EL (cell line): Measurements from ENCODE around the gene PLXNA2.
A peak's percentile ranks its signal among the peaks of the same experiment; 100 is the strongest.

Experiments used
- DNase-seq: peaks from one replicate; pipeline ENCODE4 v3.0.0-alpha.2; 2016

Gene PLXNA2

DNA sequence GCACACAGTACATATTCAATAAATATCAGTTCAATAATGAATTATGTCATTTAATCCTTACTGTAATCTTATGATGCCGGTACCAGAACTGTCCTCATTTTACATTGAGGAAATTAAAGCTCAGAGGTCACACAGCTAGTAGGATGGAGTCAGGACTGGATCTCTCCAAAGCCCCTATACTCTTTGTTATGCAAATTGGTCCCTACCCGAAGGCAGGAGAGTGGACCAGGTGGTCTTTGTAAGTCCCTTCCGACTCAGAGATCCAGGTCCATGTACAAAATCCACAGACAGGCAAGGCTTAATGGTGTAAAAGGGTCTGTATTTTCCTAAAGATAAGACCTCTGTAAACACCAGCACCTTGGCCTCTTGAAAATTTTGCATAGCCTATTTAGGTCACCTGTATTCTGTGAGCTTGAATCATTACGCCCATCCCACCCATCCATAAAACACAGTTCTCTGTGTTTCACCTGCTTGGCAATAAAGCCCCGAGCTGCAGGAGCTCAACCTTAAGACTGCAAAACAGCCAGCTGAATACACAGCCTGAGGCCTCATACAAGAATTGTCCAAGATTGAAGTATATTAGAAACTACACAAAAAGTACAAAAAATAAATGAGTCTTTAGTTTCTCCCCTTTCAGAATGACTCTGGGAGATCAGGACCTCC, 41.7 kb downstream of the PLXNA2 start:
- DNase-seq = no peak

DNA sequence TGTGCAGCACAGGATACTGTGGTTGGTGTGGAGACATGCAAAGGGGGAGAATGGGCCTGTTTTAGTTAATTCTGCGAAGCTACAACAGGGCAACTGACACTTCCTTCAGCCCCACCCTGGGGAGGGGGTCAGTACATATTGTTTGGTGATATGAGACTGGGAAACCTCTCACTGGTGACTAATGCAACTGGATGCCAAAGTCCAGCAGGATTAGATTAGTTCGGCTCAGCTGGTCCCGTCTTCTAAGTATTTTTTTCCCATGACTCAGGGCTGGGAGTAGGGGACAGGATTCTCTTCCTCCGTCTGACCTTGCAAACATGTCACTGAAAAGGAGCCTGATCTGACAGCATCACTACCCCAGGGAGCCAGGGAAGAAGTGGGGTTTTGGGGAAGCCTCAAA, 43.0 kb downstream of the PLXNA2 start:
- peak; percentile 97 for DNase-seq

DNA sequence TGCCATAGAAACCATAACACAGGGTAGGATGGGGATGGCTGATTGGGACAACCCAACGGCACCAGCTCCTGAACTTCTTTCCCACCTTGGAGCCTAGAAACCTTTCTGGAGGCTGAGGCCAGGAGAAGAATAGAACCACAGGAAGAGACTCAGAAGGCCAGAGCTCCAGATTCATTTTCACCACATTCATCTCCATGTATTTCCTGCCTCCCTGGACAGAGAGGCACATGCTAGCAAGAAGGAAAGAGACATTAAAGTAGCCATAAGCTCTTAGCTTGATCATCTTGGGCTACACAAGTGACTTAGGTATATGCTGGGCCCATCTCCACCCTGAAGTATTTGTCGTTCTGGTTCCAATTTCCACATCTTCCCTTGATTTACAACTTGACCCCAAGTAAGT, 44.1 kb downstream of the PLXNA2 start:
- DNase-seq = no peak

DNA sequence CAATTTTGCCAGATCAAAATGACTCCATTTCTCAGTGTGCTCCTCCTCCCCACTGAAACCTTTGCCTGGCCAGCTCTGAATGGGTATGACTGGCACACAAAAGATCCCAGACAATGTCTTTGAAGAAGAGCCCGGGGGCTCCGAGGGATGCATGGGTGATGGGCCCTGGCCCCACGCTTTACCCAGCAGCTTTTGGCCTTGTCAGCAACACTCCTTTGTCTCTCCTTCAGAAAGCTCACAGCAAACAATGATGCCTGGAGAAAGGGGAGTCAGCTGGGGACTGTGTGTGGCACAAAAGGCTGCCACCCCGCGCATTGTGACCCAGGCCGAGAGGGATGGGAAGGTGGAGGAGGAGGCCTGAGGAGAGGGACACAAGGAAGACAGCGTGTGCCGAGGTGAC, 45.9 kb downstream of the PLXNA2 start:
- DNase-seq = no peak

DNA sequence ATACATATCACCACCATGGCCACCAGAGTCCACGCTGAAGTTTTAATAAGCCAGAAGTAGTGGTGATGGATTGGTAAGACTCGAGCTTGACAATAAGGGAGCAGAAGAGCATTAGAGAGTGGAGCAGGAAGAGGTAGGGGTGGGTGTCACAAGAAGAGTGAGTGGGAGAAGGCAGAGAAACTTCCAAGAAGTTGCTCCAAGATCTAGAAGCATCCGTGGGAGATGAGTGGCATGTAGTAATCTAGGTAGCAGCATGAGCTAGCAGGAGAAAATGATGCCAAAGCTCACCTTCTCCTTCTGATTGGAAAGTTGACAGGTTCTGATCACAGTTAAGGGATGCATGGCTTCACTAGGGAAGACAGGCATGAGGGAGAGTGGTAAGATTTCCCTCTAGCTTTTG, 49.2 kb downstream of the PLXNA2 start:
- no peak for DNase-seq

DNA sequence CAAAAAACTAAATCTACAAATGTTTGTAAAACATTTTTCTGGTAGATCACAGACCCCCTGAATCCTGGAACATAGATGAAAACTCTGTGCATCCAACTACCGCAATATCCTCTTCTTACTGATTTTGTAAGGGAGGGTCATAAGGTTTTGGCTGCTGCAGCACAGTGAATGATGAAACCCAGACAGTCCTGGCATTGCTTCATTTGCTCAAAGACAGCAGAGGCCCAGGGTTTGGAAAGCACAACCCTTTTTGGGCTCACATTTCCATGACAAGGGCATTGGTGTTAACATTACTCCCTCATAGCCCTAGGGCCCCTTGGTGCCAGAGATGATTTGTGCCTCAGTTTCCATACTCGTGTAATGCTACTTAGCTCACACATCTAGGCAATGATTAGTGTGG, 51.2 kb downstream of the PLXNA2 start:
- DNase-seq = no peak

DNA sequence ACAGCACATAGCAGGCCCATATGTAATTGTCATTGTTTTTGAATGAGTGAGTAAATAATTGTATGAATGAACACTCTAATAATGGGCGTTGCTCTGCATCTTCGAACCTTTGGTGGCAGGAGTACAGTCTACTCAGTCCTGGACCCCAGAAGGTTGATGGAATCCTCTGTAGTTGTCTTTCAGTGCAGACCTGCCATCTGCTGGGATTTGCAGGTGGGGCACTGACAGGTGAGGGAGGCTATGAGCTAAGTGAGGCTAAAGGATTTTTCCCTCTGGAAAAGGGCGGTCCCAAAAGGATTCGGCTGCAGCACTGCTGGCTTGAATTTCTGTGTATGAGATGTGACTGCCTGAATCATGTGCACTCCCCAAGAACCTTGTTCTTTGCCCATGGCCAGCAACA, 53.4 kb downstream of the PLXNA2 start:
- no peak for DNase-seq

DNA sequence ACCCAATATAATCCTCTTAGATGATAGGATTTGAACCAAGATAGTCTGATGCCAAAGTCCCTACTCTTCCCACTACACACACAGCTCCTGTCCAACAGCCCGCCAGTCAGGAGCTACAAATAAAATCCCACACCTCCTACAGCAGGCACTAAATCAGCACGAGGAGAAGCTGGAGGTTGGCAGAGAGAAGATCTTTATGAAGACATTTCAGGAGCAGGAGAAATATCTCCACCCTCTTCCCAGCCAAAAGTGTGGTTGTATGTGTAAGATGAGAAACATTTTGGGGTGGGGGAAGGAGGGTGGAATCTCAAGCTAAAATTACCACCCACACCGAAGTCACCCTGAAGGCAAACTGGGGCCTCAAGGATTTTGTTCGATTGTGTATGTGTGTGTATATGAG, 54.5 kb downstream of the PLXNA2 start:
- DNase-seq = peak; percentile 35

DNA sequence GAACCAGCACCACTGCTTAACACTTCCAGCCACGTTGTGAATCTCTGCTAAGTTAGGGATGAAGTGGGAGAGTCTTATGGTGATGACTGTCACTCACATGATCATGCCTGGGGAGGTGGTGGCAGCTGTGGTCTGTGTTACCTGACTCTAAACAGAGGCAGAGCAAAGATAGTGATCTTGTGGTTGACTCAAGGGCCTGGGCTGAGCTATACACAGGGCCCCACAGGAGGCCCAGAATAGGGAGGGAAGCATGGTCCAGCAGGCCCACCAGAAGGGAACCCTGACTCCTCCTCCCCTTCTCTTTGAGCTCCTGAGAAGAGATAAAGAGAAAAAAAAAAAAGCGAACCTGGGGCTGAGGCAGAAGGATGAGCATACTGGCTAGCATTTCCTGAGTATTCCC, 55.0 kb downstream of the PLXNA2 start:
- DNase-seq = peak; percentile 32

DNA sequence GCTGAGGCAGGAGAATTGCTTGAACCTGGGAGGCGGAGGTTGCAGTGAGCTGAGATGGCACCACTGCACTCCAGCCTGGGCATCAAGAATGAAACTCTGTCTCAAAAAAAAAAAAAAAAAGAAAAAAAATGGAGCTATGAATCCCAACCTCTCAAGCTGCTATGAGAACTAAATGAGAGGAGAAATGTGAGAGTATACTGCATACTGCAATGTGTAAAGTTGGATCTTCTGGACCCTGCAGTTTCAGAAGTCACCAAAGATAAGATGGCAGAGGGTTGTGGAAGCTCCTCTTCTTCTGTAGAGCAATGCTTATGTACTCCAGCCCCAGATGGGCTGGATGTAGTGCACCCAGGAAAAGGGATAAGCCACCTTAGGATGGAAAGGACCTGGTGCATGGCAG, 55.6 kb downstream of the PLXNA2 start:
- DNase-seq = no peak

DNA sequence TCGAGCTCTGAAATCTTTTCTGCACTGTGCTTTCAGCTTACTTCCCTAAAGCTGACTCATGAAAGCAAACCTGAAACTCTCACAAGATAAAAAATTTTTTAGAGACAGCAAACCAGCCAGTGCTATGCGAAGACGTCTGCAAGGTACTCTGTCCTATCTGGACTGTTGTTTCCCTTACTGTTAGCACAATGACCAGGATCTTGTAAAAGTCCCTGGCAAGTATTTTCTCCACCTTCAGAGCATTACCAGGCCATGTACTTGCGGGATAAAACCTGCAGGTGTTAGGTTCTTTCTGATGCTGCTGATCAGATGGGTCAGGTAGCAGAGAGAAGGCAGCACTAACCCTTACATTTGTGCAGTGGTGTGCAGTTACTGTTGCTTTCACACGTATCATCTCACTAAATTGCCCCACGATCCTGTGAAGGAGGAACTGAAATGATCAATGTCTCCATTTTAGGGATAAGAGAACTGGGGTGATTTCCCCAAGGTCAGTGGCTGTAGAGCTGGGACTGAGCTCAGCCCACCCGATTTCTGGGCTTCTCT, 56.6 kb downstream of the PLXNA2 start:
- DNase-seq = no peak

DNA sequence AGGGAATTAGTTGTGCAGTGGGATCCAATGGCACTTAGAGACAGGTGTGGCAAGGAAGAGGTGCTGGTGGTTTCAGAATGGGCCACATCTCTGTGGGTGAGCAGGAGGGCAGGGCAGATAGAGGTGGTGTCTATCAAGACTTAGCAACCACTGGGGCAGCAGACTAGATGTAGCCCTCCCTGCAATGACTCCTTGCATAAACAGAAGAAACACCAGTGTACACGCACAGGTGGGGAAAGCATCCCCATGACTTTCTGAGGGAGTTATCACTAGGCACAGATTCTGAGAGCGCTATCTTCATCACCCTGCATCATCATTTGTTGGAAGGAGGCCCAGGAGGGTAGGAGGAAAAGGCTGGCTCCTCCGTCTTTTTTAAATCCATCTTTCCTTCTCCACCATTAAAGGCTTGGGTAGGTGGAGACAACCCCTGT, 58.4 kb downstream of the PLXNA2 start:
- peak; percentile 25 for DNase-seq

DNA sequence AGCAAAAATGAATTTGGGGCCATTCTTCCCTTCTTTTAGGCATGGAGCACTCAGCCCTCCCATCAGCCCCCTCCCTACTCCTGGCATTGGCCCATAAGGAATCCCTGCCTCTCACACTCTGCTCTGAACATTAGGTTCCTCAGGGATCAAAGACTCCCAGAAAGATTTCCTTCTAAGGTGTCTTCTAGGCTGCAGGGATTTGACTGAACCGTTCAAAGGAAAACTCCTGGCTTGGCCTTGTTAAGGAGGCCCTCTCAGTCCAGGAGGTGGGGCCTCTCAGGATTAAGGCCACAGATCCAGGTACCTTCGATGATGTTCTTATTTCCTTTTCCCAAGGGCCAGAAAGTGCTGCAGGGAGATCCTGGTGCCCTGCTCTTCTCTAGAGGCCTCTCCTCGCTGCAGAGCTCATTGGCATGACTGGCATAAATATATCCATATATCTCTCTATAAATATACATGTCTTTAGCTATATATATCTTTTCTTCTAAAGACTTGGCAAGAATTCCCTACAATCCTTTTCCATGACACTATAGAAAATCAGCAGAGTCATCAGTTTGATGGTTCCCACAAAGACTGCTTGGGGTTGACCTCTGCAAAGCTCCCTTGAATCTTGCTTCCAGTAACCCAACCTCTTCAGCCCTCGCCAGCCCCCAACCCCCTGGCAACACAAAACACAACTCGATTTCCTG, 59.1 kb downstream of the PLXNA2 start:
- DNase-seq = peak; percentile 67

DNA sequence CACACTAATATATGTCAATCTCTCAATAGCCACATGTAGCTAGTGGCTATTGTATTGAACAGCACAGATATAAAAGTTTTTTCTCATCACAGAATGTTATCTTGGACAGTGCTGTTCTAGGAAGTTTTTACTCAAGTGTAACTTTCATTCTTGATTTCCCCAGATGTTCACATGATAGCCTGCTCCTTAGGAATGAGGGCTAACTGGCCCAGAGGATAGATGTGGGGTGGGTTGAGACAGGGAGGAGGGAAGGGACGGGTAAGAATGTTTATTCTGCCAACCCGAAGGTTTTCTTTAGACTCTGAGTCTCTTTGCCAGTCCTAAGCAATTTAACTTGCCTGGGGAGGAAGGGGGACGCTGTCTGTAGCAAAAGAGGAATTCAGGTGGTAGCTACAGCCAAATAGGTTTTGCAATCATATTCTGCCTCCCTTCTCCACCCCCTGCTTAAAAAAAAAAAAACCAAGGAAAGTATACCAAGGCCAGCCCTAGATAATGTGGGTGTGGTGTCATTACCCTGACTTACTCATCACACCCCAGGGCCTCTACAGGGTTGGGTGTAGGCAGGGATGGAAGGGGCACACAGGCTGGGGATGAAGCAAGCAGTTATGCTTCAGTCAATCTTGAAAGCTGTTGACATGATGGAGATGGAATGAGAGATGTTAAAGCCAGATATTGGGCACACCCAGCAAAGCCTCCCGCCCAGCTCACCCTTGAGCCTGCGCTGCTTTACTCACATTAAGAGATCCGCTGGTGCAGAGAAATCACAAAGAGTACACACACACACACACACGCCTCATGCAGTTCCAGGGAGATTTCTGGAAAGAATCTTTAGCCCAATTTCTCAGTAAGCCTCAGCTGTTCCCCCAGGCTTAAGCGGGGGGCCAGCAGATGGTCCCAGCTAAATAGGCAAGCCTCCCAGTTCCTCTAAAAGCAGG, 59.9 kb downstream of the PLXNA2 start:
- DNase-seq = peak; percentile 98

DNA sequence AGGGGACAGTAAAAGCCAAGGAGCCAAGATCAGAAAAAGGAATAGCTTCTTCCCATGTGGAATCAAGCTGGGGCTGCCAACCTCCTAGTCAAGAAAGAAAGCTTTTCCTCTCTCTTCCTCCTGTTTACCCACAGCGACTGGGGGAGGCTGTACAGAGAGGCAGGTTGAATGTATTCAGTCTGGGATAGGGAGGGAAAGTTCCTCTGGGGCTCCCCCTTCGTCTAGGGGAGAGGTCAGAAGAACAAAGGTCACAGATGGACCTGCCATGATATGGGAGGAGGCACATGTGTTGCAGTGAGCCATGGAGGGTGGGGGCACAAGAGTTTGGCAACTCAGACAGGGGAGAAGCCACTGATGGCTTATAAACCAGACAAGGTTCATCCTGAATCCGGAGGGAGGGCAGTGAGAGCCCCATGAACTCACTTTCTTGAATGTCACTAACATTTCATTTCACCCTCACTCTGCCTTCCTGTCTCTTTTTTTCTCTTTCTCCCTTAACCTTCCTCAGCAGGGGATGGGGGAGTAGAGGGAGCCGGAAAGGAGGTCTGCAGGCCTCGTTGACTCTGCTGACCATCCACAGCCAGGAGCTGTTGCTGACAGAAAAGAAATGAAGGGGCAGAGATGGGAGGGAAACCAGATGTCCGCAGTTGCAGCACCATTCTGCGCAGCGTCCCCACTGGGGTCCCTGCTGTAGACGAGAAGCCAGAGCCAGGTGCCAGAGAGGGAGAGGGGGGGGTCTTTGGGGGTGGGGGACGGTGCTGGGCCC, 61.1 kb downstream of the PLXNA2 start:
- no peak for DNase-seq

DNA sequence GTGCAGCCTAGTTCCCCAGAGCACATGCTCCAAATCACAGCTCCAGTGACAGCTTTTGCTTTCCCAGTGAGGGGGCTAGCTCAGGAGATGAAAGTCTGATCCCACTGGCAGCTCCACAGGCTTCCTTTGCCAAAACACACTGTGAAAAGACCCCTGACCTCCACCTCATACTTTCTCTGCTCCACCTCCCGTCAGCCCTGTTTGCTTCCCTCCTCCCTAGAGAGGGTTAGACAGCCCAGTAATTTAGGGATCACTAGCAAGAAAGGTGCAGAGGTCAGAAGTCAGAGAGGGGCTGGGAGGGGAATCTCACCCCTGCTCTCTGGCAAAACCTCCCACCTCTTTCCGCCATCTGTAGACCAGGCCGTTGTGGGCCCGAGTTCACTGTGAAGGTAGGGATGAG, 62.8 kb downstream of the PLXNA2 start:
- DNase-seq = no peak

DNA sequence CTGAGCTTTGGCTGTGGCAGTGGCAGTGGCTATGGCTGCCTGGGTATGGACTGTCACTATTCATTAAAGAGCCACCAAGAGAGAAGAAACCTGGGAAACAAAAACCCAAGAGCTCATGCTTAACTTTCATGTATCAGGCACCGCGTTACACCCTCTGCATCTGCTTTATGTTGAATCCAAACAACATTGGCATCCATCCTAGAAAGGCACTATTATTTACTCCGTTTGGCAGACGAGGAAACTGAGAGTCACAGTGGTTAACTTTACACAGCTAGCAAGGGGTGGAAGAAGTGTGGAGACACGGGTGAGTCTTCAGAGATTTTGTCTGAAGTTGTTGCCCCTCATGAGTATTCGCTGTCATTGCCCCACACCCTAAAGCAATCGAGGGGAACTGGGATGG, 63.8 kb downstream of the PLXNA2 start:
- no peak for DNase-seq

DNA sequence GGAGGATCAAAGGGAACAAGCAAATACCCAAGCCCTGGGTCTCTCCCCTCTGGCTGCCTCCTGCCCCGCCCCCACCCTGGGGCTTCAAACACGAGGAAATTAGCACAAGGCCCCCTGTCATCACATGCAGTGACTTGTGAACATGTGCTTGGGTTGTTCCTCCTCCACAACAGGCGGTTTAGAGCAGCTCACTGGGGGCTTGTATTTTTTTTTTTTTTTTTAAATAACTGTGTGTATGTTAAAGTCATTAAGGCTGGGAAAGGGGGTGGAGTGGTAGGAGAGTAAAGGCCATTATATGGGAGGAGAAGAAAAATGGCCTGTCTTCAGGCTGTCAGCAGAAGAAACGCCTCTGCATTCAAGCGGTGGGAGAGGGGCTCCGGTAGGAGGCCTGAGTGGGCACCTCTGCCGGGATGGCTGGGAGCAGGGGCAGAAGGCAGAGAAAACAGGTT, 64.2 kb downstream of the PLXNA2 start:
- no peak for DNase-seq

DNA sequence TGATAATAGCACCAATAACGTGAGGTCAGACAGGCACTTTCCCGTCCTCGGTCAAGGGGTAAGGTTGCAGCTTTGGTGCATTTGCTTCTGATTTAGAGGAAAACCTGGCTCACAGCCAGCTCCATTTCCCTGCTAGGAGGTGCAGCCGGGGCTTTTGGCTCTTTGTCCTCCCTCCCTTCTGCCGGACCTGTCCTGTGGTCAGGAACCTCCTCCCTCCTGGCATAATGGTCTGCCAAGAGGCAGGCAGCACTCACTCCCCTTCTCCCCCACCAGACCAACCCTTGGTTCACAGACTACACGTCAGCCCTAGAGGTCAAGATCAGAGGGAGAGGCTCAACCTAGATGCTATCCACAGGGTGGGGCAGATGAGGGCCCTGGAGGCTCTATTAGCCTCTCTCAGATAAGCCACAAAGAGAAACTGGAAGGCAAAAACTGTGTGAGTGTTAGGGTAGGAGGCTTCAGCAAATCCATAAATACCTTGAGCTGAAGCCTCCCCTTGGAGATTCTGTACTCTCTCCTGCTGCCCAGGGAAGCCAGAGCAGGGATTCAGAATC, 64.8 kb downstream of the PLXNA2 start:
- no peak for DNase-seq

DNA sequence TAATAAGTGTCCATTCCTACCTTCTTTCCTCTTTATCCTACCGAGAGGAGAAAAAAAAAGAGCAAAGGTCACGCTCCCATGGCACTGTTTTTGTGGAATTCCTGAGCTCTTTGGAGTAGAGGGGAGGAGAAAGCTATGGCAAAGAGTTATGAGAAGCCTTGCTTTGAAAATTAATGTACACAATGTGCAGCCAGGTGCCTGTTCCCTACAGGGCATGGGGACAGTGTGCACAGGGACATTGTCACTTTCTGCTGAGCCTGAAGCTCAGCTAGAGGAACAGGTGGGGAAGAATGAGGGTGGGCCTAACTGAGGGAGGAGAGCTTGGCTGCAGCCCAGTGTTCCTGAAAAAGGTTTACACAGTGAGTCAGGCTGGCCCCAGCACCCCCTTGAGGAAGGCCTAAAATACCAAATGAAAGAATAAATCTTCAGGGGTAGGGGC, 66.1 kb downstream of the PLXNA2 start:
- DNase-seq = peak; percentile 24

DNA sequence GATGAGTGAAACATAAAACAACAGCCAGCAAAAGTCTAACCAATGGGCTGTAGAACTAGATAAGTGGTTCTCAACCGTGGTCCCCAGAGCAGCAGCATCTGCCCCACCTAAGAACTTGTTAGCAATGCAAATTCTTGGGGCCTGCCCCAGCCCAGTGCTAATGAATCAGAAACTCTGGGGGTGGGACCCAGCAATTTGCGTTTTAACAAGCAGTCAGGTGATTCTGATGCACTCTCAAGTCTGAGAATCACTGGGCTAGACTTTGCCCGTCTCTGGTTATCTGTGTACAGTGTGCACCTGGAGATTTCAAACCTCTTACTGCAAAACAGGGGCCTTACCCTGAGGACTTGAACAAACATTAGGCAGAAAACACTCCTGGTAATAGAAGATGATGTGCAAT, 66.5 kb downstream of the PLXNA2 start:
- no peak for DNase-seq

DNA sequence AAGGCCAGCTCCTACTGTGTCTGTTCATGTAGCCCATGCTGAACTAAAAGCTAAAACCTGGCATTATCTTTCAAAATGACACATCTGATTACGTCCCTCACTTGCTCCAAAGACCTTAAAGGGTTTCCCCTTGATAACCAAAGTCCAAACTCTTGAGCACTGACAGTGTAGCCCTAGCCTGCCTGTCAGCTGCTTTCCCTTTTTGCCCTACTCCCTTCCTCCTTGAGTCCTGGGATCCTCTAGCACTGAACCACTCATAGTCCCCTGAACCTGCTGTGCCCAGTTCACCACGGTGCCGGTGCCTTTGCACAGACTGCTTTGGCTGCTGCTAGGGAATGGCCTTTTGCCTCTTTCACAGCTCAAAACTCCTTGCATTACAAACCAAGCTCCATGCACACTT, 67.5 kb downstream of the PLXNA2 start:
- DNase-seq = no peak
